ENCODE data around the gene WIF1.

DNA sequence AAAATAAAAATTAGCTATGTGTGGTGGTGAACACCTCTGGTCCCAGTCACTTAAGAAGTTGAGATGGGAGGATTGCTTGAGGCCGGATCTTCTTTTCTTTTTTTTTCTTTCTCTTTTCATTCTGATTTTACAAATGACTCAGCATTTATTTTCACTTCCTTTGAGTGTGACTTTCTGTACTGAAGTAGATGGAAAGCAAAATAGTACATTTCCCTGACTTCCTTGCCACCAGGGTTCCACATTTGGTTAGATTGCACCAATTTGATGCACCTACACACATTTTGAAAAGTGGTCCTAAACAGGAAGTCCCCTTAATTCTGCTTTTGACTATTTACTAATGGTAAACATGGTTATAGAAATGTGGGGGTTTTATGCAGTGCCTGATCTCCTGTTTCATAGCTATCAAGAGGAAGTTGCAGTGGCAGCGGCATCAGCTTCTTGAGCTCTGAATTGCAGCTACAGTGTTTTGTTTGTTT lies 35.3 kb upstream of the WIF1 start:
- TF ChIP-seq, protein P1, sequence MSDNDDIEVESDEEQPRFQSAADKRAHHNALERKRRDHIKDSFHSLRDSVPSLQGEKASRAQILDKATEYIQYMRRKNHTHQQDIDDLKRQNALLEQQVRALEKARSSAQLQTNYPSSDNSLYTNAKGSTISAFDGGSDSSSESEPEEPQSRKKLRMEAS (CRISPR knock-in tag; IDR thresholded peaks at IDR 0.05) = no peak
- TF ChIP-seq, protein P2, sequence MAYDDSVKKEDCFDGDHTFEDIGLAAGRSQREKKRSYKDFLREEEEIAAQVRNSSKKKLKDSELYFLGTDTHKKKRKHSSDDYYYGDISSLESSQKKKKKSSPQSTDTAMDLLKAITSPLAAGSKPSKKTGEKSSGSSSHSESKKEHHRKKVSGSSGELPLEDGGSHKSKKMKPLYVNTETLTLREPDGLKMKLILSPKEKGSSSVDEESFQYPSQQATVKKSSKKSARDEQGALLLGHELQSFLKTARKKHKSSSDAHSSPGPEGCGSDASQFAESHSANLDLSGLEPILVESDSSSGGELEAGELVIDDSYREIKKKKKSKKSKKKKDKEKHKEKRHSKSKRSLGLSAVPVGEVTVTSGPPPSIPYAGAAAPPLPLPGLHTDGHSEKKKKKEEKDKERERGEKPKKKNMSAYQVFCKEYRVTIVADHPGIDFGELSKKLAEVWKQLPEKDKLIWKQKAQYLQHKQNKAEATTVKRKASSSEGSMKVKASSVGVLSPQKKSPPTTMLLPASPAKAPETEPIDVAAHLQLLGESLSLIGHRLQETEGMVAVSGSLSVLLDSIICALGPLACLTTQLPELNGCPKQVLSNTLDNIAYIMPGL (CRISPR knock-in tag; IDR thresholded peaks at IDR 0.05) = no peak
- no peak for TF ChIP-seq ZNF423 (CRISPR knock-in tag; IDR thresholded peaks at IDR 0.05)
- TF ChIP-seq, protein P3, sequence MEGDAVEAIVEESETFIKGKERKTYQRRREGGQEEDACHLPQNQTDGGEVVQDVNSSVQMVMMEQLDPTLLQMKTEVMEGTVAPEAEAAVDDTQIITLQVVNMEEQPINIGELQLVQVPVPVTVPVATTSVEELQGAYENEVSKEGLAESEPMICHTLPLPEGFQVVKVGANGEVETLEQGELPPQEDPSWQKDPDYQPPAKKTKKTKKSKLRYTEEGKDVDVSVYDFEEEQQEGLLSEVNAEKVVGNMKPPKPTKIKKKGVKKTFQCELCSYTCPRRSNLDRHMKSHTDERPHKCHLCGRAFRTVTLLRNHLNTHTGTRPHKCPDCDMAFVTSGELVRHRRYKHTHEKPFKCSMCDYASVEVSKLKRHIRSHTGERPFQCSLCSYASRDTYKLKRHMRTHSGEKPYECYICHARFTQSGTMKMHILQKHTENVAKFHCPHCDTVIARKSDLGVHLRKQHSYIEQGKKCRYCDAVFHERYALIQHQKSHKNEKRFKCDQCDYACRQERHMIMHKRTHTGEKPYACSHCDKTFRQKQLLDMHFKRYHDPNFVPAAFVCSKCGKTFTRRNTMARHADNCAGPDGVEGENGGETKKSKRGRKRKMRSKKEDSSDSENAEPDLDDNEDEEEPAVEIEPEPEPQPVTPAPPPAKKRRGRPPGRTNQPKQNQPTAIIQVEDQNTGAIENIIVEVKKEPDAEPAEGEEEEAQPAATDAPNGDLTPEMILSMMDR (IDR thresholded peaks at IDR 0.05) = no peak

Measured in WTC11 (cell line).